Stimulated activated CD4-positive, alpha-beta T cell treated with anti-CD3 and anti-CD28 coated beads, Interleukin-2, amount 100 ng/mL, for 48 hours (primary cell): ENCODE data around the gene INSYN2B.
A peak's percentile ranks its signal among the peaks of the same experiment; 100 is the strongest.

Source experiments
- DNase-seq, 2 donors: peaks; one replicate each; pipeline ENCODE4 v3.0.0-alpha.2; 2020

INSYN2B gene

GRCh38 chr5:169980418-169981053 lies at the start of gene INSYN2B:
INSYN2B (minus strand) TSS chr5:169980495; CDS start chr5:169883898, 96,597 bp downstream.
- DNase-seq = peak; percentile 9 to 15

GRCh38 chr5:170028124-170028523 lies 47.8 kb upstream of the INSYN2B start:
- DNase-seq = no peak

GRCh38 chr5:170025853-170026252 lies 45.6 kb upstream of the INSYN2B start:
- DNase-seq = no peak

DNA sequence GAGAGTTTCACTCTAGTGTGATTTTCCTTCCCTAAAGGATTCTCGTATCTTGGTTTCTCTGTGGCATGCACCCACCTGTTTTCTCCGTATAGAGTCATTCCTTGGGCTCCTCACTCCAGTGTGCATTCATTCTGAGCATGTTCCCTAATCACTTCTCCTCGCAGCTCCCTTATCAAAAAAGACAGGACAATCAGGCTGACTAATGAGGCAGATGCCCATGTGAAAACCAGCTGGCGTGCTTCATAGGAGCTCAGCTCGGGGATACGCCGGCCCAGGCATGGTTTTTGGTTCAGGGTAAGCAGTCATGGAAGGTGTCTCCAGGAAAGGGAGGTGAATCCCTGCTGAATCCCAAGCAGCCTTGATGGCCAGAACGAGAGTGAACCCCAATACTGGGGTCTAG lies 41.2 kb upstream of the INSYN2B start:
- DNase-seq = no peak

GRCh38 chr5:170020423-170020822 lies 40.1 kb upstream of the INSYN2B start:
- no peak for DNase-seq

DNA sequence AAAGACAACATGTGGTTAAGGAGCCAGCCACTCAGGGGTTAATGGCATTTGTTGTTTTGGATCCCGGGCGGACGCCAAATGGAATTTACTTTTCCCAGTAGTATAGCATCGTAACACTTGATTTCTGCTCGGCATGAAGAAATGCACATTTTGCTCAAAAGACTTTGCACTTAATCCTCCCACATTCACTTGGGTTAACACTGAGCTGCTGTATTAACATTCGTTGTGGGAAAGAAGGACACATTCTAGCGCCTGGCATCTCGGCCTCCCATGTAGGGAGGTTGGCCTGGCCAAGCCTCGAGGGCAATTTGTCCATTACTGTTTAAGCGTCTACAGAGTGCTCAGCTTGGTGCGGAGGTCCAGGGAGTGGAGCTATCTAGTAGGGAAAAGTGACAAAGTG lies 32.3 kb upstream of the INSYN2B start:
- DNase-seq = no peak

- no peak for DNase-seq
Measured at GRCh38 chr5:170011751-170012150, 31.5 kb upstream of the INSYN2B start.

GRCh38 chr5:170010595-170010994 lies 30.3 kb upstream of the INSYN2B start:
- no peak for DNase-seq

DNA sequence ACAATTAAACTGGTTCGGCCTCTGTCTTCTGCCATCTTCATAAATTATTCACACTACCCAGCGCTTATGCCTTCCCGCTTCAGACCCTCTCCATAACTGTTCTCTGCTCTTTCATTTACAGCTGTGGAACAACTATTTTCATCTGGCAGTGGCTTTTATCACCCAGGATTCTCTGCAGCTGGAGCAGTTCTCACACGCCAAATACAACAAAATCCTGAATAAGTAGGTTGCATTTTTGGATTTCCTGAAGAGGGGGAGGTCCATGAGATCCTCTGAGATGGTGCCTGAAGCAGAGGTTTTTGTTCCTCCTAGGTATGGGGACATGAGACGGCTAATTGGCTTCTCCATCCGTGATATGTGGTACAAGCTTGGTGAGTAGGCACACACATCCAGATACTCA lies 28.1 kb upstream of the INSYN2B start:
- DNase-seq = no peak

DNA sequence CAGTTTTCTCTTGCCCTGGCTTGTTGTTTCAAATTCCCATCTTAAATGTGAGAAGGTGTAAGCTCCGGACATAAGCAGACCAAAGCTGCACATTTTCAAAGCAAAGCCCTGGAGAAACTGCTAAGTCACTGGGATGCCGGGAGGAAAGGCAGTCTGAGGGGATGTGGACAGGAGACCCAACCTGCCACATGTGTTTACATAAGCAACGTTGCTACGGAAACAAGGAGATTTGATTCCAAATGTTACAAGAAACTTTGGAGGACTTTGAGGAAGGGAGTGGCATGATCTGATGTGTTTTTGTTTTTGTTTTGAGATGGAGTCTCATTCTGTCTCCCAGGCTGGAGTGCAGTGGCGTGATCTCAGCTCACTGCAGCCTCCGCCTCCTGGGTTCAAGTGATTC lies 25.7 kb upstream of the INSYN2B start:
- DNase-seq = no peak

- DNase-seq = no peak
Measured at GRCh38 chr5:170000155-170000554, 19.9 kb upstream of the INSYN2B start.

- no peak for DNase-seq
Measured at GRCh38 chr5:169999621-170000020, 19.3 kb upstream of the INSYN2B start.

GRCh38 chr5:169997798-169998197 lies 17.5 kb upstream of the INSYN2B start:
- DNase-seq = no peak

- DNase-seq = no peak
Measured at GRCh38 chr5:169993485-169993790, 13.1 kb upstream of the INSYN2B start.

DNA sequence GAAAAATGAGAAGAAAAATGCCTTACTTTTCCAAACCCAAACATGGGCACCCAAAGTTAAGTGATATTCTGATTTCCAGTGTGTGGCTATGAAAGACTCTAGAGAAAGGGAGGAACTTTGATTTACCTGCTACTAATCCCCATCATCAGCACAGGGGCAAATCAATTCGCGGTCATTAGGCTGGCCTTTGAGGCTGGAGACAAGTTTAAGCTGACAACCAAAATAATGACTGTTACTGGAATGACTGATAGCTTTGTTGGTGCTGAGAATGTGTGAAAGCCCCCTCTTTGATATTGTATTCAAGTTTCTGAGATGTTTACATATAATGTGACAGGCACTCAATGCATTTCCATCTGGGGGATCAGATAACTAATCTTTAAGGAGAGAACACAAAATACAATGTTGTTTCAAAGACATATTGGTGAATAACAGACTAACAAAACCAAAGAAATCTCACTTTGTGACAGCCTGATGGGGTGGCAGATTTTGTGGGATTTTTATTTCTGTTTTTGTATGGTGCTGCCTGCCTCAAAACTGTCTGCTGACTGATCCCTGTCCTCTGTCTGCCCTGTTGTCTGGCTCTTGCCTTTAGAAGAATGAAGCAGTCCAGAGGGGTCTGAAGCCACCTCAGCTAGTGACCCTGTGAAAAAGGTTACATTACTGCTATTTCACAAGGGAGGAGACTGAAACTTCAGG lies 12.6 kb upstream of the INSYN2B start:
- no peak for DNase-seq

- DNase-seq = no peak
Measured at GRCh38 chr5:169991115-169991869, 11.0 kb upstream of the INSYN2B start.

GRCh38 chr5:169989365-169989764 lies 9.1 kb upstream of the INSYN2B start:
- DNase-seq = no peak

DNA sequence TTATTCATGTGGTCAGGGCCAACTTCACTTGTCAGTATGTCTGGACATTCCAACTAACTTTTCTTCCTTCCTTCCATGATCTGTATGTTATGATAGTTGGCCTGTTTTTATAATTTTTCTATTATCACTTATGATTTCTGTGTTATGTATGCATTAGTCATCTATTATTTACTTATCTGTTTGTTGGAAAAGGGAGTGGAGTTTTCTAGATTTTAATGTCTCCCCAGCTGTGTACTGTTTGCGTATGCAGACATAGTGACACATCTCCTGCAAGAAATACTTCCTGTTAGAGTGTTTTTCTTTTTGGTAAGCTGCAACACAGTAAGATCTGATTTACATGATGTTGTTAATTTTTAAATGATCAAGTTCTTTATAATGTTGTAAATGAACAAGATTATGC lies 8.7 kb upstream of the INSYN2B start:
- DNase-seq = no peak

DNA sequence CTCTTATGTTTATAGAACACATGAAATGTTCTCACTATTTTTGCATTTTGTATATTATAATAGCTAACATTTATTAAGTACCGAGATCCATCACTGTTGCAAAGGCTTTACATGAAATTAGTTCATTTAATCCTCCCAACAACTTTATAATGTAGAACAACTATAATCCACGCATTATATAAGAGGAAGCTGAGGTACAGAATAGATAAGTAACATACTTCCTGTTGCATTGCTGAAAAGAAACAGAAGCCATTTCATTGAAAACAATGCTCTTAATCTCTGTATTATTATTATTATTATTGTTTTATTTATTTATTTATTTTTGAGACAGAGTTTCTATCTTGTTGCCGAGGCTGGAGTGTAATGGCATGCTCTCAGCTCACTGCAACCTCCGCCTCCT lies 7.9 kb upstream of the INSYN2B start:
- DNase-seq = no peak

GRCh38 chr5:169979871-169980270 lies 424 bp downstream of the INSYN2B start:
- no peak for DNase-seq

GRCh38 chr5:169978714-169979113 lies 1.6 kb downstream of the INSYN2B start:
- no peak for DNase-seq

DNA sequence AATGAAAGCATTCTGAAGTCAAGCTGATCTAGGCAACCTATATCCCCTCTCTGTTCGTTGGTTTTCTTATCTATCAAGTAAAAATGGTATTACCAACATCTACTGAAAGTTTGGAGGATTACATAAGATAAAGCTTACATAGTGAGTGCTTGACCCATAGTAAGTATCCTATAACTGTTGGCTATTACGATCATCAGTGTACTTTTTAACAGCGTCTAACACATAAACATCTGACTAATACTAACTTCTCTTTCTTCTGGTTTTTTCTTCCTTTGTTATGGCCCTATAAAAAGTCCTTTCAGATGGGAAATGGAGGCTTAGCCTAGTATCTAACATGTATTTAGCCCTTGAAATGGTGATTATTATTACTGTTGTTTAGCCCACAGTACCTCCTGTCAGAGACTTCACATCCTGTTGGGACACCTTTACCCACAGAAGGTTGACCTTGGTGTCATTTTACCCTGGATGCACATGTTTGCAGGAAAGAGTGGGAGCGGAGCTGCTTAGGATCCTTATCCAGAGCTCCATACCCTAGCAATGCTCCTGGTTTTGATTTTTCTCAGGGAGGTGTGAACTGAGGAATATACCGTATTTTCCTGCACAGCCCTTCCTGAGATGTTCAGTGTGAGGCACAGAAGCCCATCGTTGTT lies 6.0 kb downstream of the INSYN2B start:
- DNase-seq = no peak

DNA sequence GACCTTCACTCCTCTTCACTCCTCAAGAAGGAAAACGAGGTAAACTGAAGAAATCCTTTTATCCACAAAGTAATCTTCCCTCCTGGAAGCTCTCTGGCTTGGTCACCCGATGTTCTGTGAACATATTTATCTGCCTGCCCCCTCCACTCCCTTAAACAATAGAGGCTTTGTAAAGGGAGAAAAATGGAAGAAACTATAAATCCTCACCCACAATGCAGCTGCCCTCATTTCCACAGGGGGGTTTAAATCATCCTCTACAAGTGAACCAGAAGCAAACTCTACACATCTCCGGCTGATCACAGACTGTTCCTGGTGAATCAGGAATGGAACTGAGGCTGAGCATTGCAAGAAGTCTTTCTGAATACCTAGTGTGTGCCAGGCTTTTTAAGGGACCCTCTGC lies 7.2 kb downstream of the INSYN2B start:
- no peak for DNase-seq

DNA sequence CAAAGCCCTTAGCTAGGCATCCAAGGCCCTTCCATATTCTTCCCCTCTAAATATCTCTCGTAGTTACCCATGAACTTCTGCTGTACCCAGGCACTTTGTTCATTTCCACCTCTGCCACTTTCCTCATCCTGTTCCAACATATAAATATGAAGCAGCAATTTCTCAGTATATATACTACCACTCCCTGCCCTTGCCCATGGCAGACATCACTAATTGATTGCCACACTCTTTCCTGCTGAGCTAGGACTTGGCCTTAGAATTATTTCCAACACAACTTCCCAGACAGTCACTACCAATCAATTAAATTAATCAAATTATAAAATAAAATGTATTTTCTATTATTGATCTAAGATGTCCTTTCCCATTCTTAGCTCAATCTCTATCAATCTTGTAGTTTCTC lies 8.5 kb downstream of the INSYN2B start:
- no peak for DNase-seq
